K562 (cell line): Measurements from ENCODE around the gene SLC25A40.

Experiments
- ATF6 ChIP-seq: sonication (generic); formaldehyde crosslinking; IDR thresholded peaks from 2 replicates; pipeline ENCODE4 v1.4.0; 2020; ENCODE audit warnings: mild to moderate bottlenecking, missing genetic modification reagents
- CBX8 ChIP-seq: fragments of 200-600 bp; sonication (generic); IDR thresholded peaks from 2 replicates; pipeline ENCODE4 v1.6.1; 2012; ENCODE audit warnings: borderline replicate concordance, mixed run types, low read depth, mild to moderate bottlenecking, moderate library complexity, mixed read lengths, low read length, control low read depth, inconsistent platforms; ENCODE audit not compliant: poor library complexity, severe bottlenecking; ENCODE audit errors: extremely low read depth
- CTCF ChIP-seq, 3 experiments: IDR thresholded peaks in 2 of 3; conservative IDR thresholded peaks in 1 of 3; 2 replicates each; pipeline ENCODE4 v1.5.1; 2011 to 2012; ENCODE audit warnings: low read length in 3 of 3, mild to moderate bottlenecking in 3 of 3, control low read depth in 2 of 3, improper control_type of control experiment in 1 of 3, inconsistent platforms in 1 of 3, low read depth in 1 of 3, mixed read lengths in 1 of 3, moderate library complexity in 1 of 3; ENCODE audit not compliant: insufficient read depth in 2 of 3
- HMGXB4 ChIP-seq: sonication (generic); formaldehyde crosslinking; IDR thresholded peaks from 2 replicates; pipeline ENCODE4 v1.8.1; 2023; ENCODE audit warnings: mild to moderate bottlenecking, missing genetic modification reagents
- NCOA2 ChIP-seq, 2 experiments: fragments of 450-650 bp; IDR thresholded peaks; 2 replicates each; pipeline ENCODE4 v1.6.1; 2018; ENCODE audit warnings: mild to moderate bottlenecking in 2 of 2, moderate library complexity in 1 of 2; ENCODE audit not compliant: partially characterized antibody in 2 of 2
- RFX5 ChIP-seq: IDR thresholded peaks from 2 replicates; pipeline ENCODE4 v1.6.1; 2011; ENCODE audit warnings: low read depth, mild to moderate bottlenecking, improper control_type of control experiment, low read length
- RUNX1 ChIP-seq: sonication (generic); IDR thresholded peaks from 2 replicates; pipeline ENCODE4 v1.6.1; 2016; ENCODE audit warnings: antibody characterized with exemption, low read depth
- SNAPC5 ChIP-seq: fragments of 250-450 bp; sonication (Bioruptor Pico); IDR thresholded peaks from 2 replicates; pipeline ENCODE4 v1.8.0; 2021; ENCODE audit warnings: moderate library complexity, mild to moderate bottlenecking, inconsistent platforms
- STAG1 ChIP-seq: sonication (generic); formaldehyde crosslinking; IDR thresholded peaks from 2 replicates; pipeline ENCODE4 v1.5.0; 2020; ENCODE audit warnings: missing genetic modification reagents, borderline replicate concordance
- ZKSCAN1 ChIP-seq: fragments of 150-350 bp; IDR thresholded peaks from 2 replicates; pipeline ENCODE4 v1.6.1; 2016; ENCODE audit warnings: low read depth, low read length
- ZNF212 ChIP-seq: fragments of 450-650 bp; formaldehyde crosslinking; IDR thresholded peaks from 2 replicates; pipeline ENCODE4 v1.4.0; 2020; ENCODE audit warnings: mild to moderate bottlenecking
- ZNF589 ChIP-seq: fragments of 200-800 bp; sonication (Bioruptor generic); IDR thresholded peaks from 2 replicates; pipeline ENCODE4 v1.6.1; 2016; ENCODE audit warnings: low read depth, missing genetic modification characterization, missing compliant biosample characterization

- TF ChIP-seq ZNF589 (CRISPR knock-in tag) (no peak), SNAPC5 (CRISPR knock-in tag) (no peak), STAG1 (no peak), NCOA2 (IDR thresholded peaks at IDR 0.05; ENCODE audit: partially characterized antibody in 2 of 2) (no peak), CTCF (IDR thresholded peaks at IDR 0.05 in 2 of 3, conservative IDR thresholded peaks at IDR 0.05 in 1 of 3; ENCODE audit: insufficient read depth in 2 of 3, low read depth in 1 of 3, low read length in 3 of 3) (no peak), ZNF212 (CRISPR knock-in tag) (no peak), RFX5 (no peak), CBX8 (no peak), ZKSCAN1 (no peak), ATF6 (CRISPR knock-in tag) (no peak), RUNX1 (no peak), HMGXB4 (CRISPR knock-in tag) (no peak)
Observed at GRCh38 chr7:87877366-87878040, 1.3 kb upstream of the SLC25A40 start.
